Measurements from ENCODE around the gene ANXA2R. TPM values are rescaled to one million over a fixed set of nuclear protein-coding genes. Genes with fewer than 3 reads are reported as not detected.
"Not testable (repeated sequence)": the region's sequence is repeated elsewhere in the genome, so short reads cannot be mapped to it uniquely, and the experiment has no call there.

The ANXA2R gene
- polyA plus RNA-seq, 1 donor from 2014 or later, result 42.9 TPM

GRCh38 chr5:43027054-43027785 is 12.9 kb downstream of the ANXA2R start:
- no peaks in the 10 kb centered on the region for H3K9me3 Mint-ChIP-seq
- H3K4me3 Mint-ChIP-seq, result no peak overlapping the region
- peaks cover 4% of the 10 kb centered on the region for H3K36me3 Mint-ChIP-seq

GRCh38 chr5:43025184-43025950 is 14.8 kb downstream of the ANXA2R start:
- not testable (repeated sequence) for H3K27me3 Mint-ChIP-seq, H3K4me3 Mint-ChIP-seq, H3K36me3 Mint-ChIP-seq, H3K9me3 Mint-ChIP-seq, H3K27ac Mint-ChIP-seq
- H3K4me1 Mint-ChIP-seq, result peaks cover 4 to 13% (median 11%) of the 10 kb centered on the region in 3 donors

More at GRCh38 chr5:43027054-43027785, 12.9 kb downstream of the ANXA2R start:
- peaks cover 4 to 14% (median 5%) of the 10 kb centered on the region in 3 donors for H3K4me1 Mint-ChIP-seq
- H3K27ac Mint-ChIP-seq, result no peak overlapping the region
- H3K27me3 Mint-ChIP-seq, result no peaks in the 10 kb centered on the region

- Mint-ChIP-seq H3K27ac (no peak overlapping the region), H3K9me3 (no peaks in the 10 kb centered on the region), H3K4me1 (peaks cover 4 to 11% (median 8%) of the 10 kb centered on the region in 3 donors), H3K36me3 (peaks cover 4% of the 10 kb centered on the region), H3K27me3 (no peaks in the 10 kb centered on the region), H3K4me3 (no peak overlapping the region)
These were observed 15.9 kb downstream of the ANXA2R start for GRCh38 chr5:43024217-43024616.

GRCh38 chr5:43021151-43021550 is 19.0 kb downstream of the ANXA2R start:
- Mint-ChIP-seq H3K4me1 (peaks cover 10 to 24% (median 17%) of the 10 kb centered on the region in 3 donors), H3K36me3 (no peaks in the 10 kb centered on the region), H3K9me3 (no peaks in the 10 kb centered on the region), H3K27ac (peak overlapping the region in 2 of 3 donors; percentile 99 to 100), H3K27me3 (no peaks in the 10 kb centered on the region), H3K4me3 (peak overlapping the region; percentile 12 to 100 (median 64))

GRCh38 chr5:43020399-43020746 is 19.7 kb downstream of the ANXA2R start:
- H3K27ac Mint-ChIP-seq, result peak overlapping the region; percentile 99 to 100 (median 100)
- peak overlapping the region; percentile 95 to 100 (median 99) for H3K4me3 Mint-ChIP-seq
- H3K9me3 Mint-ChIP-seq, result no peaks in the 10 kb centered on the region
- peaks cover 13 to 29% (median 24%) of the 10 kb centered on the region in 3 donors for H3K4me1 Mint-ChIP-seq
- H3K27me3 Mint-ChIP-seq, result no peaks in the 10 kb centered on the region
- H3K36me3 Mint-ChIP-seq, result no peaks in the 10 kb centered on the region

GRCh38 chr5:43019614-43020398 is 20.3 kb downstream of the ANXA2R start:
- peak overlapping the region; percentile 95 to 100 (median 99) for H3K4me3 Mint-ChIP-seq
- H3K9me3 Mint-ChIP-seq, result no peaks in the 10 kb centered on the region
- peaks cover 15 to 32% (median 29%) of the 10 kb centered on the region in 3 donors for H3K4me1 Mint-ChIP-seq
- no peaks in the 10 kb centered on the region for H3K27me3 Mint-ChIP-seq
- H3K36me3 Mint-ChIP-seq, result no peaks in the 10 kb centered on the region
- H3K27ac Mint-ChIP-seq, result peak overlapping the region; percentile 99 to 100 (median 100)

GRCh38 chr5:43019291-43019613 is 20.9 kb downstream of the ANXA2R start:
- Mint-ChIP-seq H3K9me3 (no peaks in the 10 kb centered on the region), H3K4me3 (peak overlapping the region; percentile 95 to 100 (median 99)), H3K36me3 (no peaks in the 10 kb centered on the region), H3K4me1 (peaks cover 17 to 32% (median 31%) of the 10 kb centered on the region in 3 donors), H3K27ac (peak overlapping the region; percentile 99 to 100 (median 100)), H3K27me3 (no peaks in the 10 kb centered on the region)

- peak overlapping the region; percentile 99 to 100 (median 100) for H3K27ac Mint-ChIP-seq
- peaks cover 17 to 32% (median 31%) of the 10 kb centered on the region in 3 donors for H3K4me1 Mint-ChIP-seq
- H3K9me3 Mint-ChIP-seq, result no peaks in the 10 kb centered on the region
- no peaks in the 10 kb centered on the region for H3K36me3 Mint-ChIP-seq
- peak overlapping the region; percentile 95 to 100 (median 99) for H3K4me3 Mint-ChIP-seq
- no peaks in the 10 kb centered on the region for H3K27me3 Mint-ChIP-seq
These were observed 22.7 kb downstream of the ANXA2R start for GRCh38 chr5:43017428-43017815.

- H3K4me1 Mint-ChIP-seq, result peaks cover 17 to 32% (median 30%) of the 10 kb centered on the region in 3 donors
- H3K9me3 Mint-ChIP-seq, result no peaks in the 10 kb centered on the region
- peak overlapping the region; percentile 95 to 100 (median 99) for H3K4me3 Mint-ChIP-seq
- H3K36me3 Mint-ChIP-seq, result no peaks in the 10 kb centered on the region
- H3K27ac Mint-ChIP-seq, result peak overlapping the region; percentile 55 to 100 (median 100)
- no peaks in the 10 kb centered on the region for H3K27me3 Mint-ChIP-seq
These were observed 23.8 kb downstream of the ANXA2R start for GRCh38 chr5:43016217-43016779.

- Mint-ChIP-seq H3K4me3 (peak overlapping the region in 1 of 4 donors; percentile 99), H3K9me3 (no peaks in the 10 kb centered on the region), H3K27me3 (no peaks in the 10 kb centered on the region)
These were observed 25.6 kb downstream of the ANXA2R start for GRCh38 chr5:43014522-43014921.

GRCh38 chr5:43010935-43011315 is 29.2 kb downstream of the ANXA2R start:
- Mint-ChIP-seq H3K4me1 (peaks cover 25 to 27% (median 26%) of the 10 kb centered on the region in 3 donors), H3K4me3 (peak overlapping the region; percentile 83 to 99 (median 96)), H3K27me3 (no peaks in the 10 kb centered on the region), H3K36me3 (no peaks in the 10 kb centered on the region), H3K27ac (peak overlapping the region; percentile 94 to 99 (median 97)), H3K9me3 (no peaks in the 10 kb centered on the region)

More at GRCh38 chr5:43014522-43014921, 25.6 kb downstream of the ANXA2R start:
- Mint-ChIP-seq H3K36me3 (no peaks in the 10 kb centered on the region), H3K27ac (no peak overlapping the region), H3K4me1 (peaks cover 26 to 40% (median 36%) of the 10 kb centered on the region in 3 donors)

- H3K36me3 Mint-ChIP-seq, result peaks cover 2% of the 10 kb centered on the region
- H3K9me3 Mint-ChIP-seq, result no peaks in the 10 kb centered on the region
- peaks cover 18 to 23% (median 19%) of the 10 kb centered on the region in 3 donors for H3K4me1 Mint-ChIP-seq
- peak overlapping the region; percentile 83 to 99 (median 96) for H3K4me3 Mint-ChIP-seq
- no peaks in the 10 kb centered on the region for H3K27me3 Mint-ChIP-seq
- H3K27ac Mint-ChIP-seq, result peak overlapping the region; percentile 94 to 99 (median 97)
These were observed 31.6 kb downstream of the ANXA2R start for GRCh38 chr5:43008363-43009153.

GRCh38 chr5:43007911-43008362 is 32.2 kb downstream of the ANXA2R start:
- Mint-ChIP-seq H3K36me3 (peaks cover 3% of the 10 kb centered on the region), H3K9me3 (no peaks in the 10 kb centered on the region), H3K4me3 (peak overlapping the region; percentile 83 to 99 (median 96)), H3K27me3 (no peaks in the 10 kb centered on the region), H3K4me1 (peaks cover 18 to 23% (median 19%) of the 10 kb centered on the region in 3 donors), H3K27ac (peak overlapping the region; percentile 94 to 99 (median 97))
